Fibroblast of lung (primary cell): ENCODE measurements around the gene LMF1. TPM values are rescaled to one million over a fixed set of nuclear protein-coding genes. Genes with fewer than 3 reads are reported as not detected.

Experiments
- DNase-seq, 2 donors: peaks; one replicate each; pipeline versions ENCODE4 v3.0.0 to v3.0.0-alpha.2; 2010; ENCODE audit warnings: low read depth in 2 of 2
- H2AFZ ChIP-seq: 2 replicates; pipeline ENCODE4 v1.5.1; 2012; ENCODE audit warnings: low read length, control low read depth, inconsistent platforms
- H3K27ac ChIP-seq: 2 replicates; pipeline ENCODE4 v1.5.1; 2011; ENCODE audit warnings: low read length, control low read depth; ENCODE audit not compliant: insufficient read depth
- H3K27me3 ChIP-seq: 2 replicates; pipeline ENCODE4 v1.5.1; 2011; ENCODE audit warnings: mild to moderate bottlenecking, low read length; ENCODE audit not compliant: control insufficient read depth, insufficient read depth
- H3K36me3 ChIP-seq: 2 replicates; pipeline ENCODE4 v1.5.1; 2011; ENCODE audit warnings: low read length; ENCODE audit not compliant: control insufficient read depth, insufficient read depth
- H3K4me1 ChIP-seq: 2 replicates; pipeline ENCODE4 v1.5.1; 2011; ENCODE audit warnings: low read length; ENCODE audit not compliant: control insufficient read depth, insufficient read depth; ENCODE audit errors: extremely low read depth
- H3K4me2 ChIP-seq: 2 replicates; pipeline ENCODE4 v1.5.1; 2011; ENCODE audit warnings: low read length, control low read depth; ENCODE audit not compliant: insufficient read depth; ENCODE audit errors: extremely low read depth
- H3K4me3 ChIP-seq, 4 experiments: fragments of 200-600 bp in 1 of 4; sonication (generic) in 1 of 4; replicated peaks in 1 of 4; 2 replicates each; pipeline ENCODE4 v1.5.1; 2011 to 2016; ENCODE audit warnings: low read length in 4 of 4, low read depth in 3 of 4, mild to moderate bottlenecking in 3 of 4, control low read depth in 2 of 4, inconsistent platforms in 1 of 4, mixed read lengths in 1 of 4; ENCODE audit not compliant: insufficient read depth in 1 of 4; ENCODE audit errors: control extremely low read depth in 1 of 4
- H3K79me2 ChIP-seq: 2 replicates; pipeline ENCODE4 v1.5.1; 2012; ENCODE audit warnings: mild to moderate bottlenecking, low read length, inconsistent platforms; ENCODE audit not compliant: control insufficient read depth, insufficient read depth
- H3K9ac ChIP-seq: 2 replicates; pipeline ENCODE4 v1.5.1; 2011; ENCODE audit warnings: mild to moderate bottlenecking, low read length, control low read depth; ENCODE audit not compliant: insufficient read depth
- H3K9me3 ChIP-seq: 2 replicates; pipeline ENCODE4 v1.5.1; 2012; ENCODE audit warnings: low read depth, low read length; ENCODE audit not compliant: control insufficient read depth, insufficient read depth
- H4K20me1 ChIP-seq: 2 replicates; pipeline ENCODE4 v1.5.1; 2011; ENCODE audit warnings: low read length; ENCODE audit not compliant: control insufficient read depth, insufficient read depth; ENCODE audit errors: extremely low read depth
- EZH2 ChIP-seq: IDR thresholded peaks from 2 replicates; pipeline ENCODE4 v1.5.1; 2012; ENCODE audit warnings: low read length, control low read depth, mild to moderate bottlenecking; ENCODE audit errors: missing control alignments
- polyA plus RNA-seq, 2 donors: library from polyadenylated mRNA; depleted of rRNA in 1 of 2; stranded (reverse) in 1 of 2; unstranded in 1 of 2; fragments of >200 nt; gene quantifications; 2 replicates each; pipeline ENCODE4 v1.2.1, GENCODE V29; 2011 to 2012; ENCODE audit warnings: missing spikeins in 1 of 2
- total RNA-seq: library from RNA; depleted of rRNA; stranded (reverse); fragments of >200 nt; gene quantifications from 2 replicates; pipeline ENCODE4 v1.2.1, GENCODE V29; 2014
- TF ChIP-seq, protein P1 (sequence below), 2 donors: IDR thresholded peaks in 1 of 2; conservative IDR thresholded peaks in 1 of 2; 1 replicate in 1 of 2; 2 replicates in 1 of 2; pipeline ENCODE4 v1.5.1; 2011 to 2012; ENCODE audit warnings: low read length in 2 of 2, control low read depth in 1 of 2, inconsistent platforms in 1 of 2, low read depth in 1 of 2, mild to moderate bottlenecking in 1 of 2

Gene LMF1
- total and polyA plus RNA-seq, 2 donors (not counting 1 experiment from before 2014, with no cell fraction given), result 12.3 to 12.6 TPM

DNA sequence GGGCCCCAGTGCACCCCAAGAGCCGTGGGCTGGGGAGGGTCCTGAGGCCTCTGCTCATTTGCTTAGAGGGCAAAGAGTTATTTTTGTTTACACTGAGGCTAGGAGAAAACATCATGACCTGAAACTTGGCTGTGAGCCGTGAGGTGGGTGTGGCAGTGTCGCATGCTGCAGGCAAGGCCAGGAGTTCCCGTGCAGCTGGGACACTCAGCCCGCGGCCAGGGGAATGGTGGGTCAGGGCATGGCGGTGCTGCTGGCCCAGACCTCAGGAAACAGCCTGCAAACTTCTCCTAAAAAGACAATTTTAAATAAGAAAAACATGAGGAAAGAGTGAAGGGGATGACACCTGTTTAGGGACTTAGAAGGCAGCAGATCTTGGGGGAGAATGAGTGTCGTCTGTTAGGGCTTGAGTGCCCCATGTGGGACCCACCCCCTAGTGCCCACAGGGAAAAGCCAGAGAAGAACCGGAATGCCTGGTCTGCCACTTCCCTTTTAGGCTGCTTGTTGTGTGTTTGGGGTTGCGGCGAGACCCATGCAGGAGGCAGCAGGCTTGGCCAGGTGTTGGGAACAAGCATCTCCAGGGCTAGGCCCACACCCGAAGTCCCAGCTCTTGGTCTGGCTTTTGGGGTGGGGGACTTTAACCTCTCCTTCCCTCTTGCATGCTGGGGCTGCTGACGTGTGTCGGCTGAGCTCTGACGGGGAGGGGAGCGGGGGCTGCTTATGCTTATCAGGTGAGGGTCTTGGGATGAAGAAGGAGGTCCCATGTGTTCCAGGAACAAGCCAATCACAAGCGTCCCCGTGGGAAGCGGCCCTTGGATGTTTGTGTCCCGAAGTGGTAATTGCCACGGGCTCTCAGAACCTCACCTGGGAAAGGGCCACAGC, 89.3 kb downstream of the LMF1 start:
- Histone ChIP-seq H2AFZ (no peak overlapping the region), H4K20me1 (no peaks in the 10 kb centered on the region), H3K9ac (no peak overlapping the region), H3K27ac (no peak overlapping the region), H3K27me3 (no peaks in the 10 kb centered on the region), H3K4me2 (no peak overlapping the region), H3K79me2 (no peaks in the 10 kb centered on the region), H3K4me1 (no peaks in the 10 kb centered on the region), H3K9me3 (no peaks in the 10 kb centered on the region), H3K4me3 (no peak overlapping the region), H3K36me3 (no peaks in the 10 kb centered on the region)
- no peak for TF ChIP-seq EZH2
- TF ChIP-seq, protein P1, sequence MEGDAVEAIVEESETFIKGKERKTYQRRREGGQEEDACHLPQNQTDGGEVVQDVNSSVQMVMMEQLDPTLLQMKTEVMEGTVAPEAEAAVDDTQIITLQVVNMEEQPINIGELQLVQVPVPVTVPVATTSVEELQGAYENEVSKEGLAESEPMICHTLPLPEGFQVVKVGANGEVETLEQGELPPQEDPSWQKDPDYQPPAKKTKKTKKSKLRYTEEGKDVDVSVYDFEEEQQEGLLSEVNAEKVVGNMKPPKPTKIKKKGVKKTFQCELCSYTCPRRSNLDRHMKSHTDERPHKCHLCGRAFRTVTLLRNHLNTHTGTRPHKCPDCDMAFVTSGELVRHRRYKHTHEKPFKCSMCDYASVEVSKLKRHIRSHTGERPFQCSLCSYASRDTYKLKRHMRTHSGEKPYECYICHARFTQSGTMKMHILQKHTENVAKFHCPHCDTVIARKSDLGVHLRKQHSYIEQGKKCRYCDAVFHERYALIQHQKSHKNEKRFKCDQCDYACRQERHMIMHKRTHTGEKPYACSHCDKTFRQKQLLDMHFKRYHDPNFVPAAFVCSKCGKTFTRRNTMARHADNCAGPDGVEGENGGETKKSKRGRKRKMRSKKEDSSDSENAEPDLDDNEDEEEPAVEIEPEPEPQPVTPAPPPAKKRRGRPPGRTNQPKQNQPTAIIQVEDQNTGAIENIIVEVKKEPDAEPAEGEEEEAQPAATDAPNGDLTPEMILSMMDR (conservative IDR thresholded peaks at IDR 0.05 in 1 of 2, IDR thresholded peaks at IDR 0.05 in 1 of 2; ENCODE audit: low read depth in 1 of 2, low read length in 2 of 2), result no peak
- DNase-seq, result no peak

DNA sequence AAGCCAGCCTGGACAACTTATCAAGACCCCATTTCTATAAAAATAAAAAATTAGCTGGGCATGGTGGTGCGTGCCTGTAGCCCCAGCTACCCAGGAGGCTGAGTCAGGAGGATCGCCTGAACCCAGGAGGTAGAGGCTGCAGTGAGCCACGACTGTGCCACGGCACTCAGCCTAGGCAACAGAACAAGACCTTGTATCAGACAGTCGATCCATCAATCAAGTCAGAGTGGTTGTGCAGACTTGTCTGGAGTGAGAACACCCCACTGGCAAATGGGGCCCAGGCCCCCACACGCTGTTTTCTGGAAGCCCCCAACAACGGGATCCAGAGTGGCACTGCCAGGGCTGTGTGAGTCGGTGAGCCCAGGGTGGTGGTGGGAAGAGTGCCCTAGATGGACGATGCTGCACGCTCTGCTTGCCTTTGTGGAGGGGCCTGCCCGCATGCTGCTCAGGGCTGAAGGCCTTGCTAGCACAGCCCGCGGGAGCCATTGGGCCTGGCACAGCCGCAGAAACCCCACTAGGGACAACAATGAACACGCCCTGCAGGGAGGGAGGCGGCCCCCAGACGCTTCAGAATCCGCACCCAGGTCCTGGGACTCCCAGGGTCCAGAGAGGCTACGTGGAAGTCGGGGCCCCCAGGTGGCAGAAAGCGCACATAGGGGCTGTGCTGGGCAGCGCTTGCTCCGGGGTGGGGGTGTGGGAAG, 90.2 kb downstream of the LMF1 start:
- Histone ChIP-seq H3K9ac (no peak overlapping the region), H3K4me1 (no peaks in the 10 kb centered on the region), H3K79me2 (no peaks in the 10 kb centered on the region), H3K27me3 (no peaks in the 10 kb centered on the region), H3K4me3 (no peak overlapping the region), H3K27ac (no peak overlapping the region), H3K4me2 (no peak overlapping the region), H3K36me3 (no peaks in the 10 kb centered on the region), H3K9me3 (no peaks in the 10 kb centered on the region), H2AFZ (no peak overlapping the region), H4K20me1 (no peaks in the 10 kb centered on the region)
- DNase-seq, result no peak
- no peak for TF ChIP-seq EZH2
- TF ChIP-seq, protein P1 (conservative IDR thresholded peaks at IDR 0.05 in 1 of 2, IDR thresholded peaks at IDR 0.05 in 1 of 2; ENCODE audit: low read depth in 1 of 2, low read length in 2 of 2), result no peak

DNA sequence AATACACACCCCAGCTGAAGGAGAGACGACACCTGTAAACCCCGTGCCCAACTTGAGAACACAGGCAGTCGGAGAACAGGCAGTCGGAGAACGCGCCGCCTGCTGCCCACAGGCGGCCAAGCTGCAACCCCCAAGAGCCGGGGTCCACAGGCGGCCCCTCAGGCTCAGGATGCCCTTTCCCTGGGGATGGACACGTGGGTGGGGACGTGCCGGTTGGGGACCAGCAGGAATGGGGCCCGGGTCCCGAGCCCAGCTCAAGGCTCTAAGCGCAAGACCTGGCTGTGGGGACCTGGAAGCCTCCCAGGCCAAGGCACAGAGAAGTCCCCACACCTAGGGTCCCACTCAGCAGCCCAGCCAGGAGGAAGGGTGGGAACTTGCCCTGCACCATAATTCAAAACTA, 90.8 kb downstream of the LMF1 start:
- Histone ChIP-seq H3K4me2 (no peak overlapping the region), H3K27ac (no peak overlapping the region), H4K20me1 (no peaks in the 10 kb centered on the region), H3K9me3 (no peaks in the 10 kb centered on the region), H3K36me3 (no peaks in the 10 kb centered on the region), H2AFZ (no peak overlapping the region), H3K4me3 (no peak overlapping the region), H3K79me2 (no peaks in the 10 kb centered on the region), H3K9ac (no peak overlapping the region), H3K27me3 (no peaks in the 10 kb centered on the region), H3K4me1 (no peaks in the 10 kb centered on the region)
- DNase-seq, result no peak
- TF ChIP-seq, protein P1 (conservative IDR thresholded peaks at IDR 0.05 in 1 of 2, IDR thresholded peaks at IDR 0.05 in 1 of 2; ENCODE audit: low read depth in 1 of 2, low read length in 2 of 2), result no peak
- no peak for TF ChIP-seq EZH2
